Esophagus muscularis mucosa (tissue), 4 donors: ENCODE results near the gene SIGLEC12. TPM values are rescaled to one million over a fixed set of nuclear protein-coding genes. Genes with fewer than 3 reads are reported as not detected.
A peak's percentile ranks its signal among the peaks of the same experiment; 100 is the strongest.

Source experiments
- DNase-seq: peaks from one replicate; pipeline ENCODE4 v3.0.0-alpha.2; 2017; ENCODE audit errors: extremely low spot score
- H3K27ac ChIP-seq, 4 donors: fragments of 200-600 bp; sonication (generic); replicated peaks in 1 of 4; 1 replicate in 3 of 4; 2 replicates in 1 of 4; pipeline ENCODE4 v1.5.1; 2016 to 2019; ENCODE audit warnings: mild to moderate bottlenecking in 1 of 4
- H3K27me3 ChIP-seq, 4 donors: fragments of 200-600 bp; sonication (generic); one replicate each; pipeline versions ENCODE4 v1.5.1 to v1.6.0; 2016 to 2019
- H3K36me3 ChIP-seq, 4 donors: fragments of 200-600 bp; sonication (generic); one replicate each; pipeline ENCODE4 v1.5.1; 2016 to 2019
- H3K4me1 ChIP-seq, 4 donors: fragments of 200-600 bp; sonication (generic); one replicate each; pipeline ENCODE4 v1.5.1; 2016 to 2019
- H3K4me3 ChIP-seq, 4 donors: fragments of 200-600 bp; sonication (generic); 1 replicate in 2 of 4; 2 replicates in 2 of 4; pipeline ENCODE4 v1.5.1; 2016 to 2019; ENCODE audit warnings: mild to moderate bottlenecking in 4 of 4, moderate library complexity in 1 of 4
- H3K9me3 ChIP-seq, 4 donors: fragments of 200-600 bp; sonication (generic); 1 replicate in 3 of 4; 2 replicates in 1 of 4; pipeline ENCODE4 v1.5.1; 2016 to 2019
- CTCF ChIP-seq, 3 experiments: fragments of 200-600 bp in 2 of 3; fragments of 450-650 bp in 1 of 3; sonication (generic) in 2 of 3; IDR thresholded peaks; one replicate each; pipeline ENCODE4 v1.5.1; 2017 to 2019; ENCODE audit warnings: antibody characterized with exemption in 3 of 3, mild to moderate bottlenecking in 2 of 3, moderate library complexity in 1 of 3
- EP300 ChIP-seq: sonication (generic); formaldehyde crosslinking; IDR thresholded peaks from one replicate; pipeline ENCODE4 v1.6.1; 2017; ENCODE audit warnings: antibody characterized with exemption
- POLR2A ChIP-seq: fragments of 450-650 bp; IDR thresholded peaks from one replicate; pipeline ENCODE4 v1.6.1; 2017; ENCODE audit warnings: antibody characterized with exemption, moderate library complexity, mild to moderate bottlenecking, low read depth
- POLR2AphosphoS5 ChIP-seq, 2 donors: sonication (generic); formaldehyde crosslinking; IDR thresholded peaks; one replicate each; pipeline ENCODE4 v1.6.1; 2017; ENCODE audit warnings: antibody characterized with exemption in 2 of 2
- WGBS: methylation state at CpG from one replicate; pipeline ENCODE4 v1.1.5; 2018; 5-methylcytosine and 5-hydroxymethylcytosine counted together
- intact Hi-C: fragments of 100-400 bp; cut with DNase I; formaldehyde crosslinking; loops from one replicate; pipeline ENCODE4 v1.15.1; 2023
- total RNA-seq, 4 donors: library from RNA; depleted of rRNA; stranded (reverse); fragments of >200 nt; gene quantifications; one replicate each; pipeline versions ENCODE4 v1.1.0 to v1.2.1, GENCODE V29; 2016

Gene SIGLEC12
- total RNA-seq, 4 donors from 2014 or later = 0.29 TPM; not detected in 3

GRCh38 chr19:51544038-51544437 lies 42.4 kb upstream of the SIGLEC12 start:
- no peak for TF ChIP-seq POLR2A
- TF ChIP-seq EP300 = no peak
- no peak for TF ChIP-seq POLR2AphosphoS5 (IDR thresholded peaks at IDR 0.05)
- no peak for TF ChIP-seq CTCF (IDR thresholded peaks at IDR 0.05)
- 76% methylated on average over 6 of the region's 6 CpGs for WGBS
- Histone ChIP-seq H3K27ac (no peak overlapping the region), H3K9me3 (no peaks in the 10 kb centered on the region), H3K4me3 (no peak overlapping the region), H3K36me3 (no peaks in the 10 kb centered on the region), H3K27me3 (peaks cover 0 to 61% (median 0%) of the 10 kb centered on the region in 4 donors), H3K4me1 (no peaks in the 10 kb centered on the region)
- no peak for DNase-seq
- intact Hi-C loops = no loop called here

DNA sequence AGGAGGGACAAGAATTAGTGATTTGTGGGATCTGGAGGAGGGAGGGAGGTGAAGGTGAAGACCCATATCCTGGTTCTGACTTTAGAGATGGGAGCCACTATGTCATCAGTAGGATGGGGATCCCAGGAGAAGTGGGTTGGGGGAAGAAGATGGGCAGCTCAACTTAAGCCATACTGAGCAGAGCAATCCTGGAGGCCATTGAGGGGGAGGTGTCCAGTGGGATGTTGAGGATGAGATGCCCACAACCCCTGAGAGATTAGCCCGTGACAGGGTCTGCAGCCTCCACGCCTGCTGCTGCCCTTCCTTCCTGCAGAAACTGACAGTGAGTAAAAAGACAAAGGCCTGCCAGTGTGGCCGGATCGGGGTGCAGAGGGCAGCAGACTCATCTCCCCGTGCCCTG lies 41.1 kb upstream of the SIGLEC12 start:
- 76% methylated on average over 5 of the region's 5 CpGs for WGBS
- H3K4me1 ChIP-seq = no peaks in the 10 kb centered on the region
- H3K9me3 ChIP-seq = no peaks in the 10 kb centered on the region
- intact Hi-C loops = no loop called here
- H3K4me3 ChIP-seq = no peak overlapping the region
- no peaks in the 10 kb centered on the region for H3K36me3 ChIP-seq
- H3K27me3 ChIP-seq = peaks cover 0 to 64% (median 0%) of the 10 kb centered on the region in 4 donors
- no peak overlapping the region for H3K27ac ChIP-seq
- TF ChIP-seq POLR2A (no peak), POLR2AphosphoS5 (IDR thresholded peaks at IDR 0.05) (no peak), EP300 (no peak), CTCF (IDR thresholded peaks at IDR 0.05) (no peak)
- DNase-seq = no peak

- H3K9me3 ChIP-seq = no peaks in the 10 kb centered on the region
- WGBS = 54% methylated on average over 10 of the region's 10 CpGs
- TF ChIP-seq CTCF (IDR thresholded peaks at IDR 0.05) (no peak), POLR2A (no peak), POLR2AphosphoS5 (IDR thresholded peaks at IDR 0.05) (no peak)
- H3K27ac ChIP-seq = no peak overlapping the region
- H3K4me3 ChIP-seq = no peak overlapping the region
- H3K4me1 ChIP-seq = no peaks in the 10 kb centered on the region
- peak; percentile 88 for DNase-seq
- no peaks in the 10 kb centered on the region for H3K36me3 ChIP-seq
- peaks cover 0 to 67% (median 0%) of the 10 kb centered on the region in 4 donors for H3K27me3 ChIP-seq
- intact Hi-C loops = no loop called here
Measured at GRCh38 chr19:51541458-51542357, 40.1 kb upstream of the SIGLEC12 start.

DNA sequence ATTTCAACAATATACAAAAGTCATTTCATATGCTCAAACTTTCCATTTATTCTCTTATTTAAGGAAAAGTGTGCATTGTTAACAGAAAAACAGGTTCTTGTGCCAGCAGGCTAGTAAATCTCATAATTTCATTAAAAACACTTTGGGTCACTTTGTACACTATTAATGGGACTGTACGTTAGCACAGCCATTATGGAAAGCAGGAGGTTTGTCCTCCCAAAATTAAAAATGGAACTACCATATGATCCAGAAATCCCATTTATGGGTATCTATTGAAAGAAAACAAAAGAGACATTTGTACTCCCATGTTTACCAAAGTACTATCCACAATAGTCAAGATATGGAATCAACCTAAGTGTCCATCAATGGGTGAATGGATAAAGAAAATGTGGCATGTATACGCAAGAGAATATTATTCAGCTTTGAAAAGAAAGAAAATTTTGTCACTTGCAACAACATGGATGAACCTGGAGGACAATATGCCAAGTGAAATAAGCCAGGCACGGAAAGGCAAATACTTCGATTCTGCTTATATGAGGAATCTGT lies 38.3 kb upstream of the SIGLEC12 start:
- intact Hi-C loops = no loop called here
- no peak for TF ChIP-seq EP300
- no peak for TF ChIP-seq POLR2AphosphoS5 (IDR thresholded peaks at IDR 0.05)
- no peak for TF ChIP-seq CTCF (IDR thresholded peaks at IDR 0.05)
- TF ChIP-seq POLR2A = no peak
- Histone ChIP-seq H3K4me3 (no peak overlapping the region), H3K4me1 (no peaks in the 10 kb centered on the region), H3K27ac (no peak overlapping the region), H3K9me3 (peaks cover 0 to 7% (median 2%) of the 10 kb centered on the region in 4 donors), H3K27me3 (peaks cover 0 to 60% (median 0%) of the 10 kb centered on the region in 4 donors), H3K36me3 (no peaks in the 10 kb centered on the region)
- DNase-seq = no peak
- WGBS = 83% methylated on average over 4 of the region's 4 CpGs
